ENCODE results near the gene CBFA2T3. TPM values are rescaled to one million over a fixed set of nuclear protein-coding genes. Genes with fewer than 3 reads are reported as not detected.

CBFA2T3 gene
- total RNA-seq, 1 experiment from 2014 or later, result 2.1 TPM

DNA sequence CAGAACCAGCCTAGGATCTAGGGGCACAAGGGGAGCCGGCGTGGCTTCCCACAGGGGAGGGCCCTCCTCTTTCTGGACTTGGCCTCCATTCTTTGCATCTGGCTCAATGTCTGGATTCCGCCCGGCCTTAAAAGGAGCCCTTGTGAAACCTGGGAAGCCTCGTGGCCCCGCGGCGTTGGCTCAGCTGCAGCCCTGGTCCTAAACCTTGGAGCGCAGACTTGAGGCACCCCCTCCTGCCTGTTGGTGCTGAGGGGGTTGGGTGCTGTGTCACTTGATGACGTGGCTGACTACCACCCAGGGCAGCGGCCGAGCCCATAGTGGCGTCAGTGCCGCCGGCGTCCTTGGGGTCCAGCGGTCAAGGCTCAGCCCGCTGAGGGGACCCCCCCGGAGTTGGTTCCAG, 115.6 kb downstream of the CBFA2T3 start:
- Mint-ChIP-seq H3K36me3 (ENCODE audit: insufficient read depth, unreplicated experiment) (peaks cover 22% of the 10 kb centered on the region), H3K27ac (ENCODE audit: unreplicated experiment) (no peak overlapping the region), H3K4me3 (ENCODE audit: unreplicated experiment) (no peak overlapping the region), H3K9me3 (ENCODE audit: unreplicated experiment) (no peaks in the 10 kb centered on the region), H3K27me3 (ENCODE audit: insufficient read depth, unreplicated experiment) (no peaks in the 10 kb centered on the region), H3K4me1 (ENCODE audit: low read depth, unreplicated experiment) (peaks cover 9% of the 10 kb centered on the region)
- intact Hi-C loops (cut with micrococcal nuclease; ENCODE audit: unreplicated experiment), result no loop called here
- Histone ChIP-seq H3K9me3 (no peaks in the 10 kb centered on the region), H3K36me3 (ENCODE audit: control insufficient read depth, insufficient read depth, low read length) (0 out of 2 replicates have a peak, but pooled peaks cover 6% of the 10 kb centered on the region), H3K4me3 (ENCODE audit: low read depth, low read length) (no peak overlapping the region), H3K27me3 (replicated peaks; ENCODE audit: control insufficient read depth, insufficient read depth, low read length) (no peaks in the 10 kb centered on the region), H3K4me1 (peaks cover 4% of the 10 kb centered on the region; the same call in 1 of the 2 replicates)
- DNase-seq, result no peak
- no TSS peak for BruUV-seq (replicated peaks)
- CTCF ChIA-PET, result no interaction called here
- POLR2A ChIA-PET, result no interaction called here
- TF ChIP-seq, protein P1, sequence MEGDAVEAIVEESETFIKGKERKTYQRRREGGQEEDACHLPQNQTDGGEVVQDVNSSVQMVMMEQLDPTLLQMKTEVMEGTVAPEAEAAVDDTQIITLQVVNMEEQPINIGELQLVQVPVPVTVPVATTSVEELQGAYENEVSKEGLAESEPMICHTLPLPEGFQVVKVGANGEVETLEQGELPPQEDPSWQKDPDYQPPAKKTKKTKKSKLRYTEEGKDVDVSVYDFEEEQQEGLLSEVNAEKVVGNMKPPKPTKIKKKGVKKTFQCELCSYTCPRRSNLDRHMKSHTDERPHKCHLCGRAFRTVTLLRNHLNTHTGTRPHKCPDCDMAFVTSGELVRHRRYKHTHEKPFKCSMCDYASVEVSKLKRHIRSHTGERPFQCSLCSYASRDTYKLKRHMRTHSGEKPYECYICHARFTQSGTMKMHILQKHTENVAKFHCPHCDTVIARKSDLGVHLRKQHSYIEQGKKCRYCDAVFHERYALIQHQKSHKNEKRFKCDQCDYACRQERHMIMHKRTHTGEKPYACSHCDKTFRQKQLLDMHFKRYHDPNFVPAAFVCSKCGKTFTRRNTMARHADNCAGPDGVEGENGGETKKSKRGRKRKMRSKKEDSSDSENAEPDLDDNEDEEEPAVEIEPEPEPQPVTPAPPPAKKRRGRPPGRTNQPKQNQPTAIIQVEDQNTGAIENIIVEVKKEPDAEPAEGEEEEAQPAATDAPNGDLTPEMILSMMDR (IDR thresholded peaks at IDR 0.05; ENCODE audit: insufficient read depth in 1 of 2, low read depth in 1 of 2, low read length in 1 of 2, severe bottlenecking in 1 of 2, unreplicated experiment in 1 of 2), result no peak

- Histone ChIP-seq H3K27me3 (replicated peaks; ENCODE audit: control insufficient read depth, insufficient read depth, low read length) (no peaks in the 10 kb centered on the region), H3K9me3 (no peaks in the 10 kb centered on the region), H3K4me3 (ENCODE audit: low read depth, low read length) (no peak overlapping the region), H3K36me3 (ENCODE audit: control insufficient read depth, insufficient read depth, low read length) (0 out of 2 replicates have a peak, but pooled peaks cover 6% of the 10 kb centered on the region), H3K4me1 (peaks cover 11% of the 10 kb centered on the region)
- Mint-ChIP-seq H3K27ac (ENCODE audit: unreplicated experiment) (no peak overlapping the region), H3K4me1 (ENCODE audit: low read depth, unreplicated experiment) (peaks cover 18% of the 10 kb centered on the region), H3K36me3 (ENCODE audit: insufficient read depth, unreplicated experiment) (peaks cover 28% of the 10 kb centered on the region), H3K9me3 (ENCODE audit: unreplicated experiment) (no peaks in the 10 kb centered on the region), H3K4me3 (ENCODE audit: unreplicated experiment) (no peak overlapping the region), H3K27me3 (ENCODE audit: insufficient read depth, unreplicated experiment) (no peaks in the 10 kb centered on the region)
- POLR2A ChIA-PET, result no interaction called here
- BruUV-seq (replicated peaks), result no TSS peak
- intact Hi-C loops (cut with micrococcal nuclease; ENCODE audit: unreplicated experiment), result loop anchor here (5.0 kb wide), 1 partner anchor 362 kb away; no protein-coding TSS in a partner anchor
- DNase-seq, result no peak
- CTCF ChIA-PET, result no interaction called here
- TF ChIP-seq, protein P1 (IDR thresholded peaks at IDR 0.05; ENCODE audit: insufficient read depth in 1 of 2, low read depth in 1 of 2, low read length in 1 of 2, severe bottlenecking in 1 of 2, unreplicated experiment in 1 of 2), result no peak
Measured at GRCh38 chr16:88859381-88860091, 117.5 kb downstream of the CBFA2T3 start.

GRCh38 chr16:88857728-88858339, 119.2 kb downstream of the CBFA2T3 start:
- peaks cover 18% of the 10 kb centered on the region for H3K4me1 Mint-ChIP-seq (ENCODE audit: low read depth, unreplicated experiment)
- Histone ChIP-seq H3K9me3 (no peaks in the 10 kb centered on the region), H3K36me3 (ENCODE audit: control insufficient read depth, insufficient read depth, low read length) (0 out of 2 replicates have a peak, but pooled peaks cover 6% of the 10 kb centered on the region), H3K4me3 (ENCODE audit: low read depth, low read length) (peak overlapping the region; percentile 86), H3K4me1 (peaks cover 11% of the 10 kb centered on the region), H3K27me3 (replicated peaks; ENCODE audit: control insufficient read depth, insufficient read depth, low read length) (no peaks in the 10 kb centered on the region)
- BruUV-seq (replicated peaks), result TSS peak; percentile 50
- CTCF ChIA-PET, result interaction anchor here (0.5 to 2.4 kb wide), 14 partner anchors 17 to 488 kb away, joined by 3 to 18 read pairs (median 4); partner anchors contain the start of genes APRT and PIEZO1
- peak overlapping the region; percentile 98 for H3K27ac Mint-ChIP-seq (ENCODE audit: unreplicated experiment)
- TF ChIP-seq, protein P1 (IDR thresholded peaks at IDR 0.05; ENCODE audit: insufficient read depth in 1 of 2, low read depth in 1 of 2, low read length in 1 of 2, severe bottlenecking in 1 of 2, unreplicated experiment in 1 of 2), result peak; percentile 64 to 96
- peaks cover 28% of the 10 kb centered on the region for H3K36me3 Mint-ChIP-seq (ENCODE audit: insufficient read depth, unreplicated experiment)
- no peaks in the 10 kb centered on the region for H3K27me3 Mint-ChIP-seq (ENCODE audit: insufficient read depth, unreplicated experiment)
- DNase-seq, result peak; percentile 83 to 86
- intact Hi-C loops (cut with micrococcal nuclease; ENCODE audit: unreplicated experiment), result loop anchor here (1.0 to 5.0 kb wide), 3 partner anchors 42 to 361 kb away; no protein-coding TSS in a partner anchor
- POLR2A ChIA-PET, result interaction anchor here (0.6 to 2.1 kb wide), 3 partner anchors 39 to 390 kb away, joined by 3 to 13 read pairs (median 4); partner anchors contain the start of gene APRT
- H3K9me3 Mint-ChIP-seq (ENCODE audit: unreplicated experiment), result no peaks in the 10 kb centered on the region
- peak overlapping the region; percentile 95 for H3K4me3 Mint-ChIP-seq (ENCODE audit: unreplicated experiment)

Measured in Caco-2 (cell line).